ENCODE results near the gene THAP11. TPM values are rescaled to one million over a fixed set of nuclear protein-coding genes. Genes with fewer than 3 reads are reported as not detected.
A peak's percentile ranks its signal among the peaks of the same experiment; 100 is the strongest.

THAP11 gene
- total and polyA plus RNA-seq, 2 of the 13 experiments (the other 11 are each of a cell fraction or from before 2014, with no cell fraction given) = 44.2 to 53.4 TPM

DNA sequence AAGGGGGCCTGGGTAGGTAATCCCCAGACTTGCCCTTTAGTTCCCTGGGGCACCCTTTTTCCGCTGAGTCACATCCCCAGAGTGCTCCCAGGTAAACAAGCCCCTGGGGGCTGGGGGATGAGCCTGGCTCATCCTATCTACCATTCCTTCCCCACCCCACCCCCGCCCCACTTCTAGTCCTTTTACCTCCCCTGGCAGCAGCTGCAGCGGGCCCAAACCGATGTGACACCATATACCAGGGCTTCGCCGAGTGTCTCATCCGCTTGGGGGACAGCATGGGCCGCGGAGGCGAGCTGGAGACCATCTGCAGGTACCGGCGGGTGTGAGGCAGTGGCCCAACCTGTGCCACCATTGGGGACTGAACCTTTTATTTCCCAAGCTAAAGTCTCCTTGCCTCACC is 43.4 kb downstream of the THAP11 start:
- DNase-seq (ENCODE audit: low spot score) = no peak
- POLR2A ChIA-PET = interaction anchor here (1.0 to 1.2 kb wide), 2 partner anchors 28 to 49 kb away, joined by 3 to 4 read pairs; no protein-coding TSS in a partner anchor
- BruUV-seq (replicated peaks) = no TSS peak
- Histone ChIP-seq H3K4me2 (ENCODE audit: low read depth, low read length) (no peak overlapping the region), H3K27ac (ENCODE audit: extremely low read length, insufficient read depth, low read length) (no peak overlapping the region), H4K20me1 (ENCODE audit: insufficient read depth, low read length) (no peaks in the 10 kb centered on the region), H3K4me1 (ENCODE audit: insufficient read depth, low read length) (peaks cover 31% of the 10 kb centered on the region), H3K27me3 (ENCODE audit: control insufficient read depth in 1 of 2, insufficient read depth in 2 of 2, low read length in 2 of 2) (no peaks in the 10 kb centered on the region), H3K79me2 (ENCODE audit: insufficient read depth, low read length) (no peaks in the 10 kb centered on the region), H3K9ac (ENCODE audit: insufficient read depth, low read depth, low read length) (no peak overlapping the region), H3K9me3 (ENCODE audit: low read length) (no peaks in the 10 kb centered on the region), H3K4me3 (replicated peaks in 1 of 3; ENCODE audit: insufficient read depth in 1 of 3, low read depth in 2 of 3, low read length in 3 of 3) (no peak overlapping the region), H3K36me3 (replicated peaks in 1 of 2; ENCODE audit: control insufficient read depth in 1 of 2, insufficient read depth in 2 of 2, low read length in 2 of 2) (peaks cover 25 to 49% of the 10 kb centered on the region in 2 experiments), H2AFZ (ENCODE audit: low read length) (no peak overlapping the region)
- ATAC-seq = no peak
- intact Hi-C loops (cut with micrococcal nuclease; ENCODE audit: unreplicated experiment) = no loop called here
- TF ChIP-seq SATB2 (CRISPR knock-in tag; IDR thresholded peaks at IDR 0.05) (no peak), HOXA5 (CRISPR knock-in tag; IDR thresholded peaks at IDR 0.05) (no peak), ZFP37 (CRISPR knock-in tag; IDR thresholded peaks at IDR 0.05; ENCODE audit: borderline replicate concordance) (no peak), ZFP41 (CRISPR knock-in tag; IDR thresholded peaks at IDR 0.05; ENCODE audit: borderline replicate concordance) (no peak), ZNF263 (CRISPR knock-in tag; IDR thresholded peaks at IDR 0.05) (peak; percentile 79), POLR2AphosphoS2 (IDR thresholded peaks at IDR 0.05; ENCODE audit: low read depth, low read length) (no peak), PHF20 (CRISPR knock-in tag; IDR thresholded peaks at IDR 0.05) (no peak), NFE2L2 (IDR thresholded peaks at IDR 0.05; ENCODE audit: low read length) (peak; percentile 50; the same call in 1 of the 2 replicates), NFKB2 (CRISPR knock-in tag; IDR thresholded peaks at IDR 0.05; ENCODE audit: borderline replicate concordance) (no peak), ZNF570 (CRISPR knock-in tag; IDR thresholded peaks at IDR 0.05; ENCODE audit: borderline replicate concordance) (no peak), ZNF431 (CRISPR knock-in tag; IDR thresholded peaks at IDR 0.05; ENCODE audit: borderline replicate concordance, low read depth) (no peak), MTA1 (CRISPR knock-in tag; IDR thresholded peaks at IDR 0.05; ENCODE audit: borderline replicate concordance) (no peak), SCMH1 (CRISPR knock-in tag; IDR thresholded peaks at IDR 0.05; ENCODE audit: borderline replicate concordance) (no peak), AGO2 (optimal IDR thresholded peaks at IDR 0.05; ENCODE audit: low read depth, low read length) (peak; percentile 51), ZSCAN22 (CRISPR knock-in tag; IDR thresholded peaks at IDR 0.05) (no peak), TCF12 (IDR thresholded peaks at IDR 0.05) (no peak), TCF12 (CRISPR knock-in tag; IDR thresholded peaks at IDR 0.05) (no peak), SSRP1 (CRISPR knock-in tag; IDR thresholded peaks at IDR 0.05) (no peak), MIER2 (CRISPR knock-in tag; IDR thresholded peaks at IDR 0.05) (no peak), ZFP82 (CRISPR knock-in tag; IDR thresholded peaks at IDR 0.05; ENCODE audit: borderline replicate concordance) (no peak)
- TF ChIP-seq, protein P1, sequence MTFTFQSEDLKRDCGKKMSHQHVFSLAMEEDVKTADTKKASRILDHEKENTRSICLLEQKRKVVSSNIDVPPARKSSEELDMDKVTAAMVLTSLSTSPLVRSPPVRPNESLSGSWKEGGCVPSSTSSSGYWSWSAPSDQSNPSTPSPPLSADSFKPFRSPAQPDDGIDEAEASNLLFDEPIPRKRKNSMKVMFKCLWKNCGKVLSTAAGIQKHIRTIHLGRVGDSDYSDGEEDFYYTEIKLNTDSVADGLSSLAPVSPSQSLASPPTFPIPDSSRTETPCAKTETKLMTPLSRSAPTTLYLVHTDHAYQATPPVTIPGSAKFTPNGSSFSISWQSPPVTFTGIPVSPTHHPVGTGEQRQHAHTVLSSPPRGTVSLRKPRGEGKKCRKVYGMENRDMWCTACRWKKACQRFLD (CRISPR knock-in tag; IDR thresholded peaks at IDR 0.05; ENCODE audit: borderline replicate concordance) = no peak
- TF ChIP-seq, protein P2, sequence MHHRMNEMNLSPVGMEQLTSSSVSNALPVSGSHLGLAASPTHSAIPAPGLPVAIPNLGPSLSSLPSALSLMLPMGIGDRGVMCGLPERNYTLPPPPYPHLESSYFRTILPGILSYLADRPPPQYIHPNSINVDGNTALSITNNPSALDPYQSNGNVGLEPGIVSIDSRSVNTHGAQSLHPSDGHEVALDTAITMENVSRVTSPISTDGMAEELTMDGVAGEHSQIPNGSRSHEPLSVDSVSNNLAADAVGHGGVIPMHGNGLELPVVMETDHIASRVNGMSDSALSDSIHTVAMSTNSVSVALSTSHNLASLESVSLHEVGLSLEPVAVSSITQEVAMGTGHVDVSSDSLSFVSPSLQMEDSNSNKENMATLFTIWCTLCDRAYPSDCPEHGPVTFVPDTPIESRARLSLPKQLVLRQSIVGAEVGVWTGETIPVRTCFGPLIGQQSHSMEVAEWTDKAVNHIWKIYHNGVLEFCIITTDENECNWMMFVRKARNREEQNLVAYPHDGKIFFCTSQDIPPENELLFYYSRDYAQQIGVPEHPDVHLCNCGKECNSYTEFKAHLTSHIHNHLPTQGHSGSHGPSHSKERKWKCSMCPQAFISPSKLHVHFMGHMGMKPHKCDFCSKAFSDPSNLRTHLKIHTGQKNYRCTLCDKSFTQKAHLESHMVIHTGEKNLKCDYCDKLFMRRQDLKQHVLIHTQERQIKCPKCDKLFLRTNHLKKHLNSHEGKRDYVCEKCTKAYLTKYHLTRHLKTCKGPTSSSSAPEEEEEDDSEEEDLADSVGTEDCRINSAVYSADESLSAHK (CRISPR knock-in tag; IDR thresholded peaks at IDR 0.05; ENCODE audit: borderline replicate concordance) = no peak
- CTCF ChIA-PET (ENCODE audit: low intra/inter-chr PET ratio, low total read pairs) = interaction anchor here (5.3 kb wide), 1 partner anchor 43 kb away, joined by 63 read pairs; no protein-coding TSS in a partner anchor
- in situ Hi-C loops (cut with HindIII; ENCODE audit: extremely low pct_ligation_motif_present, low pct_unique_long_range_greater_than_20kb) = loop anchor here (5.0 to 10.0 kb wide), 2 partner anchors 42 to 159 kb away; no protein-coding TSS in a partner anchor
- FAIRE-seq = no peak
- 92% methylated on average over 12 of the region's 12 CpGs for WGBS (ENCODE audit: low lambda C conversion rate)

Measured in HepG2 (cell line).